A549 (cell line): ENCODE results near the gene CIDEA.

Experiments used
- BHLHE40 ChIP-seq: IDR thresholded peaks from 2 replicates; pipeline ENCODE4 v1.6.1; 2012; ENCODE audit warnings: low read depth, low read length, inconsistent platforms
- CHD2 ChIP-seq: fragments of 150-350 bp; IDR thresholded peaks from 2 replicates; pipeline ENCODE4 v1.6.1; 2014; ENCODE audit warnings: low read length; ENCODE audit not compliant: partially characterized antibody
- E2F6 ChIP-seq: IDR thresholded peaks from 2 replicates; pipeline ENCODE4 v1.6.1; 2012; ENCODE audit warnings: low read depth, borderline replicate concordance
- EP300 ChIP-seq, 2 experiments: fragments of >200 bp; sonication (Bioruptor Twin); formaldehyde crosslinking; IDR thresholded peaks; 2 replicates in 1 of 2; 3 replicates in 1 of 2; pipeline ENCODE4 v1.6.1; 2016 to 2017
- KDM1A ChIP-seq: fragments of 200-600 bp; sonication (generic); IDR thresholded peaks from 2 replicates; pipeline ENCODE4 v1.6.1; 2016; ENCODE audit warnings: low read depth, mild to moderate bottlenecking
- MYC ChIP-seq: IDR thresholded peaks from 2 replicates; pipeline ENCODE4 v1.6.1; 2012; ENCODE audit warnings: mild to moderate bottlenecking, inconsistent platforms, low read length, improper control_type of control experiment, borderline replicate concordance
- NPAS2 ChIP-seq: fragments of 250-450 bp; sonication (Bioruptor Pico); IDR thresholded peaks from 2 replicates; pipeline ENCODE4 v1.8.0; 2022; ENCODE audit warnings: mild to moderate bottlenecking, moderate library complexity, borderline replicate concordance
- POLR2A ChIP-seq: IDR thresholded peaks from 2 replicates; pipeline ENCODE4 v1.6.1; 2012; ENCODE audit warnings: mild to moderate bottlenecking, low read length
- RAD21 ChIP-seq, 2 experiments: fragments of >200 bp in 1 of 2; sonication (Bioruptor Twin) in 1 of 2; formaldehyde crosslinking in 1 of 2; IDR thresholded peaks in 1 of 2; conservative IDR thresholded peaks in 1 of 2; 2 replicates in 1 of 2; 3 replicates in 1 of 2; pipeline ENCODE4 v1.6.1; 2012 to 2018; ENCODE audit warnings: inconsistent platforms in 1 of 2
- TF ChIP-seq, protein P1 (sequence below): fragments of >200 bp; sonication (Bioruptor Twin); formaldehyde crosslinking; IDR thresholded peaks from 3 replicates; pipeline ENCODE4 v1.5.1; 2016
- TF ChIP-seq, protein P2 (sequence below): fragments of 150-350 bp; IDR thresholded peaks from 2 replicates; pipeline ENCODE4 v1.6.1; 2014; ENCODE audit warnings: low read depth, mild to moderate bottlenecking, low read length

DNA sequence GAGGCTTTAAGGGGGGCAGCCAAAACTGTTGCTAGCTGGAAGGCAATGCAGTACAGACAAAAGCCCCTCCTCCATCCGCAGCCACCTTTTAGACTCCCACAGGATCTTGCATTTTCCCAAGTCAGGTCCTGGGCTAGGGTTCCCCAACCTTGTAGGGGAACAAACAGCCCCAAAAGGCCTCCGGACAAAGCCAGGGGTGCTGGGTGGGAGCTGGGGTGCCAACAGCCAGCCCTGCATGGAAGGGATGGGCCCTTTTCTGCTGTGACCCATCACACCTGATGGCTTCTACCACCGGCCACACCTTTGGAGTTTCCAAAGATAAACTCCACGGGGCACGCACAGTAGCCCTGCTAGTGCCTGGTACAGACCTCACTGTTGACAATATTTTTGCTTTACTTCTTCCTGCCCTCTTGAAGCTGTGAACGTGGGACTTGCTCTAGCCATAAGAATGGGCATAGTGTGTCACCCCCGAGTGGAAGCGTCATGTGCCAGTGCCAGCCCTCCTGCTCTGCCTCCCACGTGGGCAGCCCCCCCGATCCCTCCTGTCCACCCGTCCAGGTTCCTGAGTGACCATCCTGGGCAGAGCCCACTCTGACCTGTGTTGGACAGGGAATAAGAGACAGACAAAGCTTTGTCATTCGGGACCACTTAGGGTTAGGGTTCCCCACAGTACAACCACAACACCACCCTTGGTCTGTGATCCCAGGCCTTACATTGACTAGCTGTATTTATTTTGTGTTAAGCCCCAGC lies 72.7 kb downstream of the CIDEA start:
- TF ChIP-seq, protein P1, sequence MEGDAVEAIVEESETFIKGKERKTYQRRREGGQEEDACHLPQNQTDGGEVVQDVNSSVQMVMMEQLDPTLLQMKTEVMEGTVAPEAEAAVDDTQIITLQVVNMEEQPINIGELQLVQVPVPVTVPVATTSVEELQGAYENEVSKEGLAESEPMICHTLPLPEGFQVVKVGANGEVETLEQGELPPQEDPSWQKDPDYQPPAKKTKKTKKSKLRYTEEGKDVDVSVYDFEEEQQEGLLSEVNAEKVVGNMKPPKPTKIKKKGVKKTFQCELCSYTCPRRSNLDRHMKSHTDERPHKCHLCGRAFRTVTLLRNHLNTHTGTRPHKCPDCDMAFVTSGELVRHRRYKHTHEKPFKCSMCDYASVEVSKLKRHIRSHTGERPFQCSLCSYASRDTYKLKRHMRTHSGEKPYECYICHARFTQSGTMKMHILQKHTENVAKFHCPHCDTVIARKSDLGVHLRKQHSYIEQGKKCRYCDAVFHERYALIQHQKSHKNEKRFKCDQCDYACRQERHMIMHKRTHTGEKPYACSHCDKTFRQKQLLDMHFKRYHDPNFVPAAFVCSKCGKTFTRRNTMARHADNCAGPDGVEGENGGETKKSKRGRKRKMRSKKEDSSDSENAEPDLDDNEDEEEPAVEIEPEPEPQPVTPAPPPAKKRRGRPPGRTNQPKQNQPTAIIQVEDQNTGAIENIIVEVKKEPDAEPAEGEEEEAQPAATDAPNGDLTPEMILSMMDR = no peak
- TF ChIP-seq E2F6 (no peak), KDM1A (no peak), RAD21 (conservative IDR thresholded peaks at IDR 0.05 in 1 of 2, IDR thresholded peaks at IDR 0.05 in 1 of 2) (no peak), POLR2A (no peak), EP300 (IDR thresholded peaks at IDR 0.05) (no peak), NPAS2 (CRISPR knock-in tag) (no peak), MYC (no peak), CHD2 (no peak), BHLHE40 (no peak)
- TF ChIP-seq, protein P2, sequence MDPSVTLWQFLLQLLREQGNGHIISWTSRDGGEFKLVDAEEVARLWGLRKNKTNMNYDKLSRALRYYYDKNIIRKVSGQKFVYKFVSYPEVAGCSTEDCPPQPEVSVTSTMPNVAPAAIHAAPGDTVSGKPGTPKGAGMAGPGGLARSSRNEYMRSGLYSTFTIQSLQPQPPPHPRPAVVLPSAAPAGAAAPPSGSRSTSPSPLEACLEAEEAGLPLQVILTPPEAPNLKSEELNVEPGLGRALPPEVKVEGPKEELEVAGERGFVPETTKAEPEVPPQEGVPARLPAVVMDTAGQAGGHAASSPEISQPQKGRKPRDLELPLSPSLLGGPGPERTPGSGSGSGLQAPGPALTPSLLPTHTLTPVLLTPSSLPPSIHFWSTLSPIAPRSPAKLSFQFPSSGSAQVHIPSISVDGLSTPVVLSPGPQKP = no peak
